ENCODE measurements around the gene ST7.
A peak's percentile ranks its signal among the peaks of the same experiment; 100 is the strongest.
"Not testable (repeated sequence)": the region's sequence is repeated elsewhere in the genome, so short reads cannot be mapped to it uniquely, and the experiment has no call there.

ST7 gene

DNA sequence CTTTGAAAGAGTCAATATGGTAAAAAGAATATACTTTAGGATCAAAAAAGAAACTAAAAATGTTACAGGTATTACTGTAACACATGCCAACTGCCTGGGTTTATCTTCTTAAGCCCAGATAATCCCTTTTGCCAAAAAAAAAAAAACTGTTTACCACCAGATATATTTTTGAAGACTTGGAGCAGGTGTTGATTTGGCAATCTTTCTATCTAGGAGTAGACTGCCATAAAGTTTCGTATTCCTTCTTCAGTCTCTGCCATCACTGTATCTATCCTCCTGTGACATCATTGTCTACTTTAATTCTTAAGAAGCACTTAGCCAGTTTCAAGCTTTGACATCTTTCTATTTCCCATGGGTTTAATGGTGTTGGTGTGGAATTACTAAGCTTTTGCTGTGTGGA, 161.0 kb downstream of the ST7 start:
- TF ChIP-seq POLR2A (IDR thresholded peaks at IDR 0.05; ENCODE audit: extremely low read depth, insufficient read length), result no peak
- TF ChIP-seq MYC (IDR thresholded peaks at IDR 0.05; ENCODE audit: low read depth, low read length), result no peak
- TF ChIP-seq, protein P1, sequence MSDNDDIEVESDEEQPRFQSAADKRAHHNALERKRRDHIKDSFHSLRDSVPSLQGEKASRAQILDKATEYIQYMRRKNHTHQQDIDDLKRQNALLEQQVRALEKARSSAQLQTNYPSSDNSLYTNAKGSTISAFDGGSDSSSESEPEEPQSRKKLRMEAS (IDR thresholded peaks at IDR 0.05; ENCODE audit: low read depth, low read length), result no peak
- TF ChIP-seq CTCF (IDR thresholded peaks at IDR 0.05; ENCODE audit: low read depth, low read length), result no peak
- no peak for DNase-seq (ENCODE audit: low read depth)

DNA sequence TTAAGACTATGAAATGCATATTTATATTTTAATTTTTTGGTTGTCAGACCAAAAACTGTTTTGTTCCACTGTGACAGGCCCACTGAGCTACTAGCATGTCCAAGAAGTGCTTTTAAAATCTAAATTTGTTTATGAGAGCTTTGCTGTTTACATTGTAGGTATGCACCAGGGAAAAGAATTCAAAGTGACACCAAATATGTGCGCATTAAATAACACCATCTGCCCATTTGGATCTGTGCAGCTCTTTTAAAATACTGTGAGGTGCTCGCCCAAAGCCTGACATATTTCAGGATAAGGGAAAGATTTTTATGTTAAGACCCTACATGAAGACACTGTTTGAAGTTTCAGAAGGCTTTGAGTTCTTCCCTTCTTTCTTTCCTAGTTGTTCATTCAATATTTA, 162.9 kb downstream of the ST7 start:
- TF ChIP-seq CTCF (IDR thresholded peaks at IDR 0.05; ENCODE audit: low read depth, low read length), result no peak
- TF ChIP-seq, protein P1 (IDR thresholded peaks at IDR 0.05; ENCODE audit: low read depth, low read length), result no peak
- no peak for TF ChIP-seq MYC (IDR thresholded peaks at IDR 0.05; ENCODE audit: low read depth, low read length)
- TF ChIP-seq POLR2A (IDR thresholded peaks at IDR 0.05; ENCODE audit: extremely low read depth, insufficient read length), result no peak
- no peak overlapping the region for H3K4me3 ChIP-seq (ENCODE audit: low read depth, low read length)
- no peak for DNase-seq (ENCODE audit: low read depth)

More for the DNA sequence above, 161.0 kb downstream of the ST7 start:
- no peak overlapping the region for H3K4me3 ChIP-seq (ENCODE audit: low read depth, low read length)

GRCh38 chr7:117117172-117117571, 163.9 kb downstream of the ST7 start:
- no peak overlapping the region for H3K4me3 ChIP-seq (ENCODE audit: low read depth, low read length)
- TF ChIP-seq MYC (IDR thresholded peaks at IDR 0.05; ENCODE audit: low read depth, low read length) (no peak), POLR2A (IDR thresholded peaks at IDR 0.05; ENCODE audit: extremely low read depth, insufficient read length) (no peak), CTCF (IDR thresholded peaks at IDR 0.05; ENCODE audit: low read depth, low read length) (no peak)
- TF ChIP-seq, protein P1 (IDR thresholded peaks at IDR 0.05; ENCODE audit: low read depth, low read length), result no peak
- DNase-seq (ENCODE audit: low read depth), result no peak

- DNase-seq (ENCODE audit: low read depth), result no peak
- TF ChIP-seq MYC (IDR thresholded peaks at IDR 0.05; ENCODE audit: low read depth, low read length) (no peak), CTCF (IDR thresholded peaks at IDR 0.05; ENCODE audit: low read depth, low read length) (no peak), POLR2A (IDR thresholded peaks at IDR 0.05; ENCODE audit: extremely low read depth, insufficient read length) (no peak)
- TF ChIP-seq, protein P1 (IDR thresholded peaks at IDR 0.05; ENCODE audit: low read depth, low read length), result no peak
- H3K4me3 ChIP-seq (ENCODE audit: low read depth, low read length), result no peak overlapping the region
Observed at GRCh38 chr7:117118579-117119180, 165.4 kb downstream of the ST7 start.

GRCh38 chr7:117119192-117119924, 166.1 kb downstream of the ST7 start:
- DNase-seq (ENCODE audit: low read depth), result peak; percentile 84
- TF ChIP-seq, protein P1 (IDR thresholded peaks at IDR 0.05; ENCODE audit: low read depth, low read length), result no peak
- peak; percentile 95 for TF ChIP-seq CTCF (IDR thresholded peaks at IDR 0.05; ENCODE audit: low read depth, low read length)
- H3K4me3 ChIP-seq (ENCODE audit: low read depth, low read length), result no peak overlapping the region

DNA sequence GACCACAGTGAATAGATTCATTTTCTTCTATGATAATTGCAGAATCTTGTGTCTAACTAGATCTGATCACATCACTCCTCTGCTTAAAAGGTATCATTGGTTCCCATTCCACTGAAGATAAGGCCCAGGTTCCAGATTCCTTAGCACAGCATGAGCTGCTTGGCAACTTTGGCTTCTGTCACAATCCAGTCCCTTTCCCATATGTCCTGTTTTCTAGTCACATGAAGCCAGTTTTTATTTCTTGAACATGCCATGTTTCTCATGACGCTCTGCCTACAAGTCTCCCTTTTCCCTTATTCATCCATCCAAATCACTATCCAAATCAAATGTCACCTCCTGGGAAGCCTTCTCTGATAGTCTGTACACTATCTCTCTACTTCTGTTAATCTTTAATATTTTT, 167.0 kb downstream of the ST7 start:
- H3K4me3 ChIP-seq (ENCODE audit: low read depth, low read length); DNase-seq (ENCODE audit: low read depth): not testable (repeated sequence)

DNA sequence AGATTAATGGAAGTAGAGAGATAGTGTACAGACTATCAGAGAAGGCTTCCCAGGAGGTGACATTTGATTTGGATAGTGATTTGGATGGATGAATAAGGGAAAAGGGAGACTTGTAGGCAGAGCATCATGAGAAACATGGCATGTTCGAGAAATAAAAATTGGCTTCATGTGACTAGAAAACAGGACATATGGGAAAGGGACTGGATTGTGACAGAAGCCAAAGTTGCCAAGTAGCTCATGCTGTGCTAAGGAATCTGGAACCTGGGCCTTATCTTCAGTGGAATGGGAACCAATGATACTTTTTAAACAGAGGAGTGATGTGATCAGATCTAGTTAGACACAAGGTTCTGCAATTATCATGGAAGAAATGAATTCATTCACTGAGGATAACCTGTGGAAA, 168.7 kb downstream of the ST7 start:
- not testable (repeated sequence) for H3K4me3 ChIP-seq (ENCODE audit: low read depth, low read length); DNase-seq (ENCODE audit: low read depth)
